A673 (cell line): ENCODE data around the gene CCDC12. TPM values are rescaled to one million over a fixed set of nuclear protein-coding genes. Genes with fewer than 3 reads are reported as not detected.

Experiments used
- BruUV-seq: library from RNA; stranded (reverse); fragments of 400-500 nt; replicated peaks from 2 replicates; lab custom pipeline; 2021; lab: Mats Ljungman, UMichigan
- CTCF ChIA-PET: fragments of 300-600 bp; sonication (Branson Sonifier 250); formaldehyde crosslinking; loops from one replicate; lab custom pipeline; 2022; ENCODE audit warnings: antibody characterized with exemption; lab: Charles Lee
- POLR2A ChIA-PET: fragments of 300-600 bp; sonication (Branson Sonifier 250); formaldehyde crosslinking; loops from one replicate; lab custom pipeline; 2022; ENCODE audit warnings: antibody characterized with exemption; ENCODE audit not compliant: low non-redundant PET; lab: Charles Lee
- DNase-seq: peaks from one replicate; pipeline ENCODE4 v3.0.0-alpha.2; 2015; ENCODE audit warnings: low spot score
- H3K27ac ChIP-seq: fragments of 200-600 bp; sonication (generic); 2 replicates; pipeline ENCODE4 v1.5.1; 2016; ENCODE audit warnings: mixed run types, low read depth, mild to moderate bottlenecking, mixed read lengths, antibody characterized with exemption, low read length; ENCODE audit not compliant: poor library complexity, severe bottlenecking
- H3K27me3 ChIP-seq: fragments of 200-600 bp; sonication (generic); replicated peaks from 2 replicates; pipeline ENCODE4 v1.6.1; 2017; ENCODE audit warnings: mixed run types, low read depth, mild to moderate bottlenecking, mixed read lengths, antibody characterized with exemption, low read length; ENCODE audit not compliant: insufficient read depth, poor library complexity
- H3K36me3 ChIP-seq: fragments of 200-600 bp; sonication (generic); 2 replicates; pipeline ENCODE4 v1.6.1; 2016; ENCODE audit warnings: mixed run types, mild to moderate bottlenecking, mixed read lengths, antibody characterized with exemption, low read length; ENCODE audit not compliant: insufficient read depth, poor library complexity, severe bottlenecking
- H3K4me1 ChIP-seq: fragments of 200-600 bp; sonication (generic); 2 replicates; pipeline ENCODE4 v1.6.1; 2017; ENCODE audit warnings: mixed run types, mild to moderate bottlenecking, mixed read lengths, antibody characterized with exemption, low read length; ENCODE audit not compliant: insufficient read depth, poor library complexity, severe bottlenecking
- H3K4me3 ChIP-seq: fragments of 200-600 bp; sonication (generic); 2 replicates; pipeline ENCODE4 v1.5.1; 2016; ENCODE audit warnings: low read depth, mixed run types, mild to moderate bottlenecking, mixed read lengths, low read length; ENCODE audit not compliant: poor library complexity, severe bottlenecking
- H3K9me3 ChIP-seq: fragments of 200-600 bp; sonication (generic); 2 replicates; pipeline ENCODE4 v1.6.1; 2016; ENCODE audit warnings: mixed run types, low read depth, mild to moderate bottlenecking, mixed read lengths, antibody characterized with exemption, low read length; ENCODE audit not compliant: poor library complexity, severe bottlenecking
- CTCF ChIP-seq: fragments of 300-800, 200-600 bp; sonication (generic); conservative IDR thresholded peaks from 2 replicates; pipeline ENCODE4 v1.5.1; 2017; ENCODE audit warnings: low read depth, mild to moderate bottlenecking, antibody characterized with exemption, low read length, moderate library complexity, mixed read lengths
- EZH2 ChIP-seq: fragments of 200-600 bp; sonication (generic); IDR thresholded peaks from 2 replicates; pipeline ENCODE4 v1.6.1; 2017; ENCODE audit warnings: borderline replicate concordance, low read depth, mild to moderate bottlenecking, mixed read lengths, antibody characterized with exemption, low read length; ENCODE audit not compliant: poor library complexity, severe bottlenecking
- intact Hi-C: fragments of 100-400 bp; cut with micrococcal nuclease; formaldehyde crosslinking; loops from one replicate; pipeline ENCODE4 v1.10.0; 2022; ENCODE audit not compliant: unreplicated experiment
- total RNA-seq: library from RNA; stranded (reverse); gene quantifications from 2 replicates; pipeline ENCODE4 v1.2.3, GENCODE V29; 2021

The CCDC12 gene
- total RNA-seq, 1 experiment from 2014 or later, result 28.2 TPM

GRCh38 chr3:46905661-46906451 is 70.7 kb downstream of the CCDC12 start:
- TF ChIP-seq EZH2 (no peak), CTCF (no peak)
- intact Hi-C loops, result loop anchor here (5.0 kb wide), 1 partner anchor 39 kb away; no protein-coding TSS in a partner anchor
- Histone ChIP-seq H3K27ac (no peak overlapping the region), H3K9me3 (no peaks in the 10 kb centered on the region), H3K36me3 (no peaks in the 10 kb centered on the region), H3K27me3 (no peaks in the 10 kb centered on the region), H3K4me1 (peaks cover 3% of the 10 kb centered on the region), H3K4me3 (no peak overlapping the region)
- BruUV-seq, result no TSS peak
- DNase-seq, result no peak
- ChIA-PET CTCF (no interaction called here), POLR2A (no interaction called here)

- no peak overlapping the region for H3K4me3 ChIP-seq
- no peak for DNase-seq
- BruUV-seq, result no TSS peak
These were observed 71.4 kb downstream of the CCDC12 start for GRCh38 chr3:46905213-46905560.

More at GRCh38 chr3:46905213-46905560, 71.4 kb downstream of the CCDC12 start:
- Histone ChIP-seq H3K4me1 (peaks cover 3% of the 10 kb centered on the region), H3K27ac (no peak overlapping the region), H3K9me3 (no peaks in the 10 kb centered on the region), H3K36me3 (no peaks in the 10 kb centered on the region), H3K27me3 (no peaks in the 10 kb centered on the region)
- TF ChIP-seq EZH2, result no peak
- TF ChIP-seq CTCF, result no peak
- ChIA-PET CTCF (no interaction called here), POLR2A (no interaction called here)
- intact Hi-C loops, result loop anchor here (5.0 kb wide), 1 partner anchor 38 kb away; no protein-coding TSS in a partner anchor
